Choroid plexus epithelial cell (primary cell): ENCODE data around the gene FERMT2.
A peak's percentile ranks its signal among the peaks of the same experiment; 100 is the strongest.
"Not testable (repeated sequence)": the region's sequence is repeated elsewhere in the genome, so short reads cannot be mapped to it uniquely, and the experiment has no call there.

Experiments
- DNase-seq: peaks from one replicate; pipeline ENCODE4 v3.0.0-alpha.2; 2010; ENCODE audit warnings: low read depth
- H3K4me3 ChIP-seq: 2 replicates; pipeline ENCODE4 v1.5.1; 2011; ENCODE audit warnings: low read depth, mild to moderate bottlenecking, control low read depth, low read length, moderate library complexity
- CTCF ChIP-seq: conservative IDR thresholded peaks from 2 replicates; pipeline ENCODE4 v1.5.1; 2011; ENCODE audit warnings: low read depth, mild to moderate bottlenecking, control low read depth, inconsistent platforms, low read length, moderate library complexity

FERMT2 gene

GRCh38 chr14:52874389-52874788 is 76.5 kb downstream of the FERMT2 start:
- DNase-seq, result no peak
- no peak for TF ChIP-seq CTCF
- no peak overlapping the region for H3K4me3 ChIP-seq

GRCh38 chr14:52873694-52874093 is 77.2 kb downstream of the FERMT2 start:
- peak; percentile 14 for TF ChIP-seq CTCF
- no peak overlapping the region for H3K4me3 ChIP-seq
- DNase-seq, result peak; percentile 84

- H3K4me3 ChIP-seq, result no peak overlapping the region
- no peak for DNase-seq
- TF ChIP-seq CTCF, result no peak
Observed at GRCh38 chr14:52873065-52873464, 77.8 kb downstream of the FERMT2 start.

GRCh38 chr14:52871606-52872005 is 79.2 kb downstream of the FERMT2 start:
- no peak for DNase-seq
- TF ChIP-seq CTCF, result no peak

GRCh38 chr14:52868911-52869618 is 81.8 kb downstream of the FERMT2 start:
- no peak for TF ChIP-seq CTCF
- DNase-seq, result no peak
- no peak overlapping the region for H3K4me3 ChIP-seq

More at GRCh38 chr14:52871606-52872005, 79.2 kb downstream of the FERMT2 start:
- no peak overlapping the region for H3K4me3 ChIP-seq

- not testable (repeated sequence) for DNase-seq, H3K4me3 ChIP-seq
Observed at GRCh38 chr14:52864893-52865292, 86.0 kb downstream of the FERMT2 start.

GRCh38 chr14:52863334-52863700 is 87.5 kb downstream of the FERMT2 start:
- TF ChIP-seq CTCF, result no peak
- no peak overlapping the region for H3K4me3 ChIP-seq
- DNase-seq, result peak; percentile 68
